ENCODE measurements around the gene FOXK1.

The FOXK1 gene

GRCh38 chr7:4694305-4694704 lies 12.2 kb downstream of the FOXK1 start:
- DNase-seq (ENCODE audit: low read depth in 2 of 2, low spot score in 1 of 2) = no peak

GRCh38 chr7:4698707-4699275 lies 16.7 kb downstream of the FOXK1 start:
- no peak for DNase-seq (ENCODE audit: low read depth in 2 of 2, low spot score in 1 of 2)

GRCh38 chr7:4699841-4700240 lies 17.7 kb downstream of the FOXK1 start:
- DNase-seq (ENCODE audit: low read depth in 2 of 2, low spot score in 1 of 2) = no peak

- DNase-seq (ENCODE audit: low read depth in 2 of 2, low spot score in 1 of 2) = no peak
These were observed 18.6 kb downstream of the FOXK1 start for GRCh38 chr7:4700577-4701235.

- DNase-seq (ENCODE audit: low read depth in 2 of 2, low spot score in 1 of 2) = no peak
These were observed 20.9 kb downstream of the FOXK1 start for GRCh38 chr7:4702961-4703512.

GRCh38 chr7:4703532-4703931 lies 21.4 kb downstream of the FOXK1 start:
- DNase-seq (ENCODE audit: low read depth in 2 of 2, low spot score in 1 of 2) = no peak

- DNase-seq (ENCODE audit: low read depth in 2 of 2, low spot score in 1 of 2) = no peak
These were observed 24.5 kb downstream of the FOXK1 start for GRCh38 chr7:4706384-4707216.

- no peak for DNase-seq (ENCODE audit: low read depth in 2 of 2, low spot score in 1 of 2)
These were observed 25.2 kb downstream of the FOXK1 start for GRCh38 chr7:4707217-4707741.

GRCh38 chr7:4707980-4708411 lies 25.9 kb downstream of the FOXK1 start:
- no peak for DNase-seq (ENCODE audit: low read depth in 2 of 2, low spot score in 1 of 2)

- no peak for DNase-seq (ENCODE audit: low read depth in 2 of 2, low spot score in 1 of 2)
These were observed 27.1 kb downstream of the FOXK1 start for GRCh38 chr7:4709187-4709586.

GRCh38 chr7:4711093-4711492 lies 29.0 kb downstream of the FOXK1 start:
- DNase-seq (ENCODE audit: low read depth in 2 of 2, low spot score in 1 of 2) = no peak

GRCh38 chr7:4711634-4712033 lies 29.5 kb downstream of the FOXK1 start:
- no peak for DNase-seq (ENCODE audit: low read depth in 2 of 2, low spot score in 1 of 2)

- DNase-seq (ENCODE audit: low read depth in 2 of 2, low spot score in 1 of 2) = no peak
These were observed 30.4 kb downstream of the FOXK1 start for GRCh38 chr7:4712281-4713182.

- no peak for DNase-seq (ENCODE audit: low read depth in 2 of 2, low spot score in 1 of 2)
These were observed 31.2 kb downstream of the FOXK1 start for GRCh38 chr7:4713183-4713784.

- no peak for DNase-seq (ENCODE audit: low read depth in 2 of 2, low spot score in 1 of 2)
These were observed 32.1 kb downstream of the FOXK1 start for GRCh38 chr7:4714161-4714700.

- DNase-seq (ENCODE audit: low read depth in 2 of 2, low spot score in 1 of 2) = no peak
These were observed 32.8 kb downstream of the FOXK1 start for GRCh38 chr7:4714767-4715409.

GRCh38 chr7:4715410-4715776 lies 33.3 kb downstream of the FOXK1 start:
- no peak for DNase-seq (ENCODE audit: low read depth in 2 of 2, low spot score in 1 of 2)

- no peak for DNase-seq (ENCODE audit: low read depth in 2 of 2, low spot score in 1 of 2)
These were observed 35.1 kb downstream of the FOXK1 start for GRCh38 chr7:4716946-4717795.

GRCh38 chr7:4718075-4718474 lies 36.0 kb downstream of the FOXK1 start:
- no peak for DNase-seq (ENCODE audit: low read depth in 2 of 2, low spot score in 1 of 2)

Measured in stimulated activated CD8-positive, alpha-beta memory T cell treated with anti-CD3 and anti-CD28 coated beads, Interleukin-4, amount 100 ng/mL, for 4 hours (primary cell).